HG03460 (cell line): ENCODE measurements around the gene ADAMTS10.
"Not testable (repeated sequence)": the region's sequence is repeated elsewhere in the genome, so short reads cannot be mapped to it uniquely, and the experiment has no call there.

Experiments
- ATAC-seq: cut with Tn5 transposase; IDR thresholded peaks from one replicate; pipeline ENCODE4 v1.9.1; 2021; ENCODE audit not compliant: unreplicated experiment

ADAMTS10 gene

DNA sequence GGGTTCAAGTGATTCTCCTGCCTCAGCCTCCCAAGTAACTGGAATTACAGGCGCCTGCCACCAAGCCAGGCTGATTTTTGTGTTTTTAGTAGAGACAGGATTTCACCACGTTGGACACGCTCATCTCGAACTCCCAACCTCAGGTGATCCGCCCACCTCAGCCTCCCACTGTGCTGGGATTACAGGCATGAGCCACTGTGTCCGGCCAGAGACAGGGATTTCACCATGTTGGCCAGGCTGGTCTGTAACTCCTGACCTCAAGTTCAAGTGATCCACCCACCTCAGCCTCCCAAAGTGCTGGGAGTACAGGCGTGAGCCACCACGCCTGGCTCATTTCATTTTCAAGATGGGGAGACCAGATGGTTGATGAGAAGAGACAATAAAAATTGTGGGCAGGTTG, 45.6 kb downstream of the ADAMTS10 start:
- not testable (repeated sequence) for ATAC-seq

DNA sequence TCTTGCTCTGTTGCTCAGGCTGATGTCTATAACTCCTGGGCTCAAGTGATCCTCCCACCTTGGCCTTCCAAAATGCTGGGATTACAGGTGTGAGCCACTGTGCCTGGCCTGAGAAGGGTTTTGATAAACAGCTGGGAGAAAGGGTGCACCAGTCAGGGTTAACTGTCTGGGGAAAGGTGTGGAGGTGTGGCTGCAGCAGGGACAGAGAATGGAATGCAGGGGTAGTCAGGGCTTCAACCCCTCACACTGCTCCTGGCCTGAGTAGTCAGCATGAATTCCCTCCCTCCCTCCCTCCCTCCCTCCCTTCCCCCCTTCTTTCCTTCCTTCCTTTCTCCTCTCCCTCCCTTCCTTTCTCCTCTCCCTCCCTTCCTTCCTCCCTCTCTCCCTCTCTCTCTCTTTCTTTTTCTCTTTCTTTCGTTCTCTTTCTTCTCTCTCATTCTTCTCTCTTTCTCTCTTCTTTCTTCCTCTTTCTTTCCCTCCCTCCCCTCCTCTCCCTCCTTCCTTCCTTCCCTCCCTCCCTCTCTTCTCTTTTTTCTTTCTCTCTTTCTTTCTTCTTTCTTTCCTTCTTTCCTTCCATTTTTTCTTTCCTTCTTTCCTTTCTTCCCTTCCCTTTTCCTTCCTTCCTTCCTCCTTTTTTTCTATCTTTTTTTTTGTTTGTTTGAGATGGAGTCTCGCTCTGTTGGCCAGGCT, 49.3 kb downstream of the ADAMTS10 start:
- no peak for ATAC-seq

DNA sequence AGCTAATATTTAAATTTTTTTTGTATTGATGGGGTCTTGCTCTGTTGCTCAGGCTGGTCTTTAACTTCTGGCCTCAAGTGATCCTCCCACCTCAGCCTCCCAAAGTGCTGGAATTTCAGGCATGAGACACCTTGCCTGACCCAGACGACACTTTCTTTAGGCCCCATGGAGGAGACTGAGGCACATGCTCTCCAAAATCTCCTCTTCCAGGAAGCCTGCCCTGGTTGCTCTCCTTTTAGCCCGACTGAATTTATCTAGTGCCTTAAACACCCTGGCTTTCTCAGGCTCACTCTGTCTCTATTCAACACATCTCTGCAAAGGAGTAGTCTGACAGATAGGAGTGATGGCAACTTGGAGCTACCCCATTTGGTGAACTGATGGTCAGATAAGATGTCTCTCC, 52.2 kb downstream of the ADAMTS10 start:
- no peak for ATAC-seq

DNA sequence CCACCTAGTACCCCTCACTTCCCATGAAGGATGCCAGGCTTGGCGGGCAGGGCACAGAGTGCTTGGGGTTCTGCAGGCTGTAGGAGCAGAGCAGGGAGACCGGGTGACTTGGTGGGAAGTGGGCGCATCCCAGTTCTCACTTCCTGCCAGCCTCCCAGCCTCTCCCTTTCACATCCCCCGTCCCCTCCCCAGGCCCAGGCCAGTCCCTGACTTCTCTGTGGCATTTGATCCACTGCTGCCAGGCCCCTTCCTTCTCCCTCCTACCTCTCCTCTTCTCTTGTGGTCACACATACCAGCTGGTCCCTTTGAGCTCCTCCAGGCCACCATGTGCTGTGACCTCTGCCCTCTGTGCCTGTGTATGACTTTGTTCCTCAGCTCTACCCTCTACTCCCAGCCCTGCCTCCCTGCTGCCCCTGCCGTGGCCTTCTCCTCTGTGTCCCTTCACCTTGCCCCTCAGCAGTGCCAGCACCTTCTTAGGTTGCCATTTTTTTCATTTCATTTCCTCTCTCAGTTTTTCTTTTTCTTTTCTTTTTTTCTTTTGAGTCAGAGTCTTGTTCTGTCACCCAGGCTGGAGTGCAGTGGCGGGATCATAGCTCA, 52.8 kb downstream of the ADAMTS10 start:
- ATAC-seq: no peak

DNA sequence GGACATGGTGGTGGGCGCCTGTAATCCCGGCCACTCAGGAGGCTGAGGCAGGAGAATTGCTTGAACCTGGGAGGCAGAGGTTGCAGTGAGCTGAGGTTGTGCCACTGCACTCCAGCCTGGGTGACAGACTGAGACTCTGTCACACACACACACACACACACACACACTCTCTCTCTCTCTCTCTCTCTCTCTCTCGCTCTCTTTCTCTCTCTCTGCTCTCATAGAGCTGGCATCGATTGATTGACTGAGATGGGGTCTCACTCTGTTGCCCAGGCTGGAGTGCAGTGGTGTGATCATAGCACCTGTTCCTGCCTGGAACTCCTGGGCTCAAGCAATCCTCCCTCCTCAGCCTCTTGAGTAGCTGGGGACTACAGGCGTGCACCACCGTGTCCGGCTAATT, 56.8 kb downstream of the ADAMTS10 start:
- ATAC-seq: not testable (repeated sequence)

DNA sequence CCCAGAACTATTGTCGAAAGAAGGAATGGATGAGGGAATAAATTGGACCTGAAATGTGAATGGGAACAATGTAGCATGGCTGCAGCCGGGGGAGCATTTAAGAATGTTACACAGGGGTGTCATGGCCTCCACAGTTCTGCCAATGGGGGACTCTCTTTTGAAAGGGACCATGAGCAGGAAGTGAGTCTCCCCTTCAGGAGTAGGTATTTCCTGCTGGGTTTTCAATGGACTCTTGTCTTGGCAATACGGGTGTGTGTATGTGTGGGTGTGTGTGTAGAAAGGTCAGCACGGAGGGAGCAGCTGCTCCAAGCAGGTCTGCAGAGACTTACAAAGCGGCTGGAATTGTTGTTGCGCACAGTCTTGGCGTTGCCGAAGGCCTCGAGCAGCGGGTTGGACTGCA, 57.7 kb downstream of the ADAMTS10 start:
- ATAC-seq: no peak

DNA sequence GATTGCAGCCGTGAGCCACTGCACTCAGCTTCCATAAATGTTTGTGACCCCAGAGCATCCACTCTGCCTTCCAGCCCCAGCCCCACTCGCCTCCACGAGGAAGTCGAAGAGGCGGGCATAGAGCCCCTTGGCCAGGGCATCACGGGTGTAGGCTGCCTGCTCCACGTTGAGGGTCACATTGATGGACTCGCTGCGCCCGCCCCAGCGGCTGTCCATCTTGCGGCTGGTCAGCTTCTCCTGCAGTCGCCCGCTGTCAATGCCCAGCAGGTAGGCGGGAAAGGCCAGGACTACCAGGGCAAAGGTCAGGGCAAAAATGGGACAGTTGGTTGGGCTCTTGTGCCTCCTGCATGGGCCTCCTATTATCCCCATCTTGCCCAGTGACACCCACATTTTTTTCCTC, 60.4 kb downstream of the ADAMTS10 start:
- ATAC-seq: no peak

DNA sequence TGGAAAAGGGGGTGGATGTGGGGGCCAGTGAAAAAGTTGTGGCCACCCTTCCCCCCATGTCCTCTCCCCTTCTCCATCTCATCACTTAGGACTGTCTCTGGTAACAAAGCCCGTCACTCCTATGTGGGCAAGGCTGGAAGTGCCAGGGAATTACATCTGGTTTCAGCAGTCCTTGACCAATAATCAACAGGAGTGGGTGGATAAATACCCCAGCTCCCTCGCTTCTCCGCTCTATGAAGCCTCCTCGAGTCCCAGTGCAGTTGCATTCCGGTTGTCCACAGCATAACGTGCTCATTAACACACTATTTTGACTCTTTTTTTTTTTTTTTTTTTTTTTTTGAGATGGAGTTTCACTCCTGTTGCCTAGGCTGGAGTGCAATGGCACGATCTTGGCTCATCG, 64.8 kb downstream of the ADAMTS10 start:
- ATAC-seq: no peak

DNA sequence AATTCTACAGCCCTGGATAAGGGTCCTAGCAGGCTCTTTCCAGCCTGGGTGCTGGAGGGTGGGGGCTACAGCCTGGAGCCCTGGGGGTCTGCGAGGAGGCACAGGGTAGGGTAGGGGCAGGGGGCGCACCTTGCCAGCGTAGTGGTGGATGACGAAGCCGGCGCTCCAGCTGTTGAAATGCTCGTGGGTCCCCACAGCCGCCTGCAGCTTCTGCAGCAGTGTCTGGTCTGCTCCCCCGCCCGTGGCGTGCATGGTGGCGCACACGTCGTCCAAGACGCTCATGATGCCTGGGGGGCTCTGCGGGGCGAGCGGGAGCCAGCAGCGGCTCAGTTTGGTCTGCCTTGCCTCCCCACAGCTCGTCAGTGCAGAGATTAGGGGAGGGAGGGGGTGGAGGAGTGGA, 66.3 kb downstream of the ADAMTS10 start:
- no peak for ATAC-seq

DNA sequence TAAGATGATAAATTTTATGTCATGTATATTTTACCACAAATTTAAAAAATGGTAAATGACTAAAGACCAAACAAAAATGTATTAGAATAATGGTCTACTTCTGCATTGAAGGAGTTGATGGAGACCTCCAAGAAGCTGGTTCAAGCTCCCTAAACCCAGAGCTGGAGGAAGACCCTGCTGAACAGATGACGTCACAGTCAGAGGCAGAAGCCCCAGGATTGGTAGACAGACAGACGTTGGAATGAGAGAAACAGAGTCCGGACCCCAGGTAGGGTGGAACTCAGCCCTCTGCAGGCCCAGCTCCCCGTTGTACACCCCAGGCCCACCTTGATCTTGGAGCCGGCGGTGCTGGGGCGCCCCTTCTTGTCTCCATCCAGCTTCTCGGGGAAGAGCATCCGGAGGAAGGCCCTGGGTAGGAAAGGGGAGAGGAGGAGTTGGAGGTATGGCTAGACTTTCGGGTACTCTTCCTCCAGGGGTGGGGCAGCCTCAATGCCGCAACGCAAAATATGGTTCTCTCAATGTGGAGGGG, 70.8 kb downstream of the ADAMTS10 start:
- no peak for ATAC-seq

DNA sequence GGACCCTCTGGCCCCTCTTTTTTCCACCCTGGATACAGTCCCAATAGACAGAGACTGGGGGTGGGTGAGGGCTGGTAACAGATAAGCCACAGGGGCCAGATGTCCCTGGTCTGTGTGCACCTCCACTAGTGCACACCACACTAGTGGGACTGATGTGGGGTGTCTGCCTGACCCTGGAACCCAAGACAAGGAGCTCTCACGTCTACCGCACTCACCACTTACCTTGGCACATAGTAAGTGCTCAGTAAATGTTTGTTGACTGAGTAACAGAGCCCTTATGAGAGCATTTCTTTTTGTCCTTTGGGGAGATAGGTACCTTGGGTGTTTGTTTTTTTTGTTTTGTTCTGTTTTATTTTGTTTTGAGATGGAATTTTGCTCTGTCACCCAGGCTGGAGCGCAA, 73.4 kb downstream of the ADAMTS10 start:
- ATAC-seq: no peak

DNA sequence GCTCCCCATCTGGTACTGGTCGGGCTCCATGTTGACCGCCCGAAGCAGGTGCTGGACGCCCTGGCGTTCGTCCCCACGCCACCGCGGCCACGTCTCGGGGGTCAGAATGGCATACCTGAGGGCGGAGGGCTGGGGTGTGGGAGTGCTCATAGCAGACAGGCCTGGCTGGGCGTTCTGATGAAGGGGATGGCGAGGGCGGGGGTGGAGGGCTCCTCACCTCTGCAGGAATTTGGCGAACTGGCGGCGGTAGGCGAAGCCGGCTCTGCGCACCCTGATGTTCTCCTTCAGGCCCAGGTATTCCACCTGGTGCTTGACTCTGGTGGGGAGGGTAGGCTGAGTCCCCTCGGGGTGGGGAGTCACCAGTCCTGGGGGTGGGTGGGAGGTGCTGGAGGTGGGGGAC, 74.2 kb downstream of the ADAMTS10 start:
- ATAC-seq: no peak

DNA sequence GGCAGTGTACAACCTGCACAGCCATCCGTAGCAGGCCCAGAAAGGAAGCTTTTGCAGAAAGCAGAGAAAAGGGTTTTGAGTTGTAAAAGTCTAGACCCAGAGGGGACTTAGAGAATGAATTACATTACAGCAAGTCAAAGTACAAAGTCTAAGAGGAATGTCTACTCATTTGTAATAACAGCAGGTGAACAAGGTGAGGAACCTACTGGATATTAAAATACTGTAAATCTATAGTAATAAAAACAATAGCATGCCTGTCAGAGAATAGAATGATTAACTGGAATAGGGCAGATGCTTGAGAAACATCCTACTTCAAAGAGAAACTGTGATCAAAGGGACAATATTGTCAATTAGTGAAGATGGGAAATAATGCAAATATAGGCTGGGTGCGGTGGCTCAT, 78.3 kb downstream of the ADAMTS10 start:
- ATAC-seq: no peak

DNA sequence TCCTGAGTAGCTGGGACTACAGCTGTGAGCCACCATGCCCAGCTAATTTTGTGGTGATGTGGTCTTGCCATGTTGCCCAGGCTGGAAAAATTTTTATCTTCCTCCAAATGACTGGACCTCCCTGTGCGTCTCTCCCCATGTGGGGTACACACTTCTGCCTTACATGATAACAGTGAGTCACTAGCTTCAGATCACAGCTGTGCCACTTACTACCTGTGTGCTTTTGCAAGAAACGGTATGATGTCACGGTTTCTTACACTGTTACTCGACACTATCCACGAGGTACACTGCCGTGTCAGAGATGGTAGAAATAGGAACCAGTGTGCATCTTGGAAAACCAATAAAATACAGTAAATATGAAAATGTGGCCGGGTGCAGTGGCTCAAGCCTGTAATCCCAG, 79.0 kb downstream of the ADAMTS10 start:
- ATAC-seq: no peak
